DMS114 treated with DMSO at 0.1 percent for 48 hours (cell line): ENCODE data around the gene SPART.
"Not testable (repeated sequence)": the region's sequence is repeated elsewhere in the genome, so short reads cannot be mapped to it uniquely, and the experiment has no call there.

Experiments
- DNase-seq: peaks from one replicate; lab custom pipeline; 2025; ENCODE audit not compliant: unreplicated experiment; lab: John Stamatoyannopoulos, UW

The SPART gene

GRCh38 chr13:36354842-36355623 is 8.8 kb upstream of the SPART start:
- DNase-seq: no peak

- DNase-seq: no peak
Observed at GRCh38 chr13:36353001-36353400, 6.8 kb upstream of the SPART start.

GRCh38 chr13:36352350-36352749 is 6.2 kb upstream of the SPART start:
- no peak for DNase-seq

GRCh38 chr13:36347531-36348210 is 1.5 kb upstream of the SPART start:
- no peak for DNase-seq

- no peak for DNase-seq
Observed at GRCh38 chr13:36345438-36346221, 564 bp downstream of the SPART start.

GRCh38 chr13:36344886-36345437 is 1.2 kb downstream of the SPART start:
- DNase-seq: no peak

- DNase-seq: no peak
Observed at GRCh38 chr13:36344173-36344572, 2.0 kb downstream of the SPART start.

GRCh38 chr13:36343766-36344165 is 2.4 kb downstream of the SPART start:
- no peak for DNase-seq

- no peak for DNase-seq
Observed at GRCh38 chr13:36342715-36343114, 3.5 kb downstream of the SPART start.

- DNase-seq: no peak
Observed at GRCh38 chr13:36341718-36342117, 4.5 kb downstream of the SPART start.

- DNase-seq: no peak
Observed at GRCh38 chr13:36339600-36340155, 6.5 kb downstream of the SPART start.

- no peak for DNase-seq
Observed at GRCh38 chr13:36337938-36338641, 8.1 kb downstream of the SPART start.

- no peak for DNase-seq
Observed at GRCh38 chr13:36332986-36333385, 13.2 kb downstream of the SPART start.

- DNase-seq: not testable (repeated sequence)
Observed at GRCh38 chr13:36332255-36332654, 13.9 kb downstream of the SPART start.

GRCh38 chr13:36331280-36331679 is 14.9 kb downstream of the SPART start:
- no peak for DNase-seq

GRCh38 chr13:36329361-36329760 is 16.8 kb downstream of the SPART start:
- no peak for DNase-seq

GRCh38 chr13:36328821-36329220 is 17.4 kb downstream of the SPART start:
- no peak for DNase-seq

- DNase-seq: no peak
Observed at GRCh38 chr13:36325912-36326311, 20.3 kb downstream of the SPART start.

- DNase-seq: not testable (repeated sequence)
Observed at GRCh38 chr13:36324881-36325280, 21.3 kb downstream of the SPART start.

GRCh38 chr13:36323951-36324566 is 22.1 kb downstream of the SPART start:
- DNase-seq: no peak
